HUES64 (cell line): ENCODE data around the gene CCDC93.

Experiments used
- H3K27ac ChIP-seq: 2 replicates; pipeline ENCODE4 v1.7.0; 2013; ENCODE audit warnings: low read depth, low read length, inconsistent platforms
- H3K27me3 ChIP-seq: 2 replicates; pipeline ENCODE4 v1.6.1; 2013; ENCODE audit warnings: mild to moderate bottlenecking, low read length; ENCODE audit not compliant: insufficient read depth
- H3K36me3 ChIP-seq: 2 replicates; pipeline ENCODE4 v1.6.1; 2013; ENCODE audit warnings: mild to moderate bottlenecking, low read length; ENCODE audit not compliant: insufficient read depth
- H3K4me1 ChIP-seq: 2 replicates; pipeline ENCODE4 v1.6.1; 2013; ENCODE audit warnings: mild to moderate bottlenecking, low read length, moderate library complexity; ENCODE audit not compliant: insufficient read depth
- H3K4me3 ChIP-seq: 2 replicates; pipeline ENCODE4 v1.5.1; 2013; ENCODE audit warnings: mild to moderate bottlenecking, low read length, moderate library complexity
- H3K9ac ChIP-seq: 2 replicates; pipeline ENCODE4 v1.6.1; 2013; ENCODE audit warnings: mild to moderate bottlenecking, low read depth, low read length
- H3K9me3 ChIP-seq: 2 replicates; pipeline ENCODE4 v1.6.1; 2013; ENCODE audit warnings: low read depth, low read length; ENCODE audit not compliant: insufficient read depth
- WGBS: fragments of 150-250, 120-280 bp; methylation state at CpG from one replicate; pipeline ENCODE4 v1.1.7; 2013; ENCODE audit warnings: missing lambda C conversion rate; 5-methylcytosine and 5-hydroxymethylcytosine counted together

CCDC93 gene

DNA sequence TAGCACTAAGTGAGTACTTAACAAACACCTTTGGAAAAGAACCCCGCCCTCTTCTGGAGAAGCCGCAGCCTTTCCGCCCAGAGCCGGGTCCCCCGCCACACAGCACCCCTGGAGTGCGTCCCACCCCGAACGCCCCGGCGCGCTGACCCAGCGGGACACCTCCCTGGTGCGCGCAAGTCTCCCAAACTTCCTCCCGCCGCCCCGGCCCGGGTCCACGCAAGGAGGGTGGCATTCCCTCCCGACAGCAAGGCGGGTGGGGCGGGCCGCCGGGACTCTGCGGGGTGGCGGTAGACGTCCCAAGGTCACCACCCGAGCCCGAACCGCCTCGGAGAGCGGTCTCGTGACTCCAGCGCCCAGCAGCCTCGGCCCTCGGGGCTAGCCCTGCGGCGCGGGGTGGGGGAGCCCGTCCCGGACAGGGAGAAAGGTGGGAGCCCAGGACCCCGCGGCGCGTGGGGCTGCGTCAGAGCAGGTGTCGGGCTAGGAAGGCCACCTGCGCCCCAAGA is 598 bp downstream of the CCDC93 start:
- peaks cover 12% of the 10 kb centered on the region; the same call in 1 of the 2 replicates for H3K4me1 ChIP-seq
- H3K36me3 ChIP-seq = peaks cover 3% of the 10 kb centered on the region
- WGBS = under 1% methylated on average over 48 of the region's 48 CpGs
- H3K9ac ChIP-seq = peak overlapping the region; percentile 74
- H3K4me3 ChIP-seq = peak overlapping the region; percentile 97
- H3K27me3 ChIP-seq = peaks cover 34% of the 10 kb centered on the region
- H3K9me3 ChIP-seq = no peaks in the 10 kb centered on the region
- peak overlapping the region; percentile 79; the same call in 1 of the 2 replicates for H3K27ac ChIP-seq

DNA sequence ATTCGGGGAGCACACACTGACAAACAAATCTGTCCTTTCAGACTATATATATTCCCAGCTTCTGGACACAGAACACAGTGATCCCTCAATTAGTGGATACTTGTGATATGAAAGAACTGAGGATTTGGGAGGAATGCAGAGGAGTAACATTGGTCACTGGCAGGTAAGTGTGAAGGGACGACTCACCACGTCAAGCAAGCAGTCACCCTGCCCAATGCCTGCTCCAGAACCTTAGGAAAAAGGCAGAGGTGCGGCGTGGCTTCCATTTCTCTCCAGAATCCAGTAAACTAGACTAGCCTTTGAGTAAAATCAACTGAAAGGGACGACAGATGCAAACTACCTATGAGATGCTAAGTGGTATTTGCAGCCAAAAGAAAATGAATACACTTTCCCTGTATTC is 1.1 kb downstream of the CCDC93 start:
- H3K27ac ChIP-seq = no peak overlapping the region
- H3K4me3 ChIP-seq = peak overlapping the region; percentile 97
- WGBS = 26% methylated on average over 6 of the region's 6 CpGs
- H3K4me1 ChIP-seq = peaks cover 12% of the 10 kb centered on the region; the same call in 1 of the 2 replicates
- H3K9ac ChIP-seq = no peak overlapping the region
- no peaks in the 10 kb centered on the region for H3K9me3 ChIP-seq
- peaks cover 8% of the 10 kb centered on the region for H3K36me3 ChIP-seq
- peaks cover 34% of the 10 kb centered on the region for H3K27me3 ChIP-seq

DNA sequence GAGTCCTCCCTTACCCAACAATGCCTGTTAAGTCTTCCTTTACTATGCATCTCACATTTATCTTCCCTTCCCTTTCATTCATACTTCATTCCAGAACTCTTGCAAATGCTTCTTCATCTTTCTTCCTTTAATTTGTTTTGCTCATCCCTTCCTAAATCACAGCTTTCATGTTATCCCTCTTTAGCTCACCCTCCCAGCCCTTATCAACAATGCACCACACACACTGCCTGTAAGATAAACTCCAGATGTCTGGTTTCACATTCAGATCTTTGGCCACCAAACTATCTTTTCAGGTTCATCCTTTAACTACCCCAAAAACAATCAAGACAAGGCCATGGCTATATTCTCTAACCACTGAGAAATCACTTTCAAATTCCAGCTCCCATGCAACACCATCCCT is 3.4 kb downstream of the CCDC93 start:
- H3K9ac ChIP-seq = no peak overlapping the region

DNA sequence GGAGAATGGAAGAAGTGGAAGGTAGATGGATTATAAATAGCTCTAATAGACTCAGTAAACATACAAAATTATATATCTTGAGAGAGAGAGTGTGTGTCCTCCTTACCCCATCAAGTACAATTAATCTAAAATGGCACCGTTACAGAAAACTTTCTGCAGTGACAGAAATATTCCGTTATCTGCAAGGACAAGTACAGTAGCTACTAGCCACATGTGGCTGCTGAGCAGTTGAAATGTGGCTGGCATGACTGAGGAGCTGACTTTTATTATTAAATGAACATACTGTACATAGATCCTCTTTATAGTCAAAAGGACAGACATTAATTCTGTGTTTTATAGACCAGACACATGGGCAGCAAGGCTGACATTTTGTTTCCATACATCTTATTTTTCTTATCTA is 7.0 kb downstream of the CCDC93 start:
- no peaks in the 10 kb centered on the region for H3K27me3 ChIP-seq
- WGBS = 97% methylated on average over 2 of the region's 2 CpGs
- no peak overlapping the region for H3K4me3 ChIP-seq
- H3K4me1 ChIP-seq = peaks cover 2% of the 10 kb centered on the region; the same call in 1 of the 2 replicates
- H3K27ac ChIP-seq = no peak overlapping the region
- peaks cover 52% of the 10 kb centered on the region for H3K36me3 ChIP-seq
- H3K9ac ChIP-seq = no peak overlapping the region
- H3K9me3 ChIP-seq = no peaks in the 10 kb centered on the region

More for the DNA sequence above, 3.4 kb downstream of the CCDC93 start:
- Histone ChIP-seq H3K27ac (no peak overlapping the region), H3K4me1 (peaks cover 12% of the 10 kb centered on the region; the same call in 1 of the 2 replicates), H3K9me3 (no peaks in the 10 kb centered on the region), H3K36me3 (peaks cover 27% of the 10 kb centered on the region), H3K27me3 (peaks cover 18% of the 10 kb centered on the region), H3K4me3 (no peak overlapping the region)

DNA sequence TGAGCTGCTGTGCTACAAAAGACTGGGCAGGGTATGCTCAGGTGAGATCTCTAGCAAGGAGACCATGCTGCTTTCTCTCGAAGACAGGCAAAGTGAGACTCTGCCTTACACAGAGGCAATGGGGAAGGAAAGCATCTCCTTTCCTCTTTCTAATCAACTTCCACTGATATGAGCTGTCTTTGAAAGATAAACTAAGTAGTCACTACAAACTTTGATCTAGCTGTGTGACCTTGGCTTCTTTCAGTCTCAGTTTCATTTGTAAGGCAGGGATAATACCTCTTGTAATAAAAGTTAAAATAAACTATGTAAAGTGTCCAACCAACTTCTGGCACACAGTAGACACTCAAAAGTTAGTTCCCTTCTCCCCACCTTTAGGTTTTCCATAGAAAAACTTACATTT is 7.5 kb downstream of the CCDC93 start:
- Histone ChIP-seq H3K27ac (no peak overlapping the region), H3K27me3 (no peaks in the 10 kb centered on the region), H3K9ac (no peak overlapping the region), H3K4me3 (no peak overlapping the region), H3K9me3 (no peaks in the 10 kb centered on the region), H3K36me3 (peaks cover 54% of the 10 kb centered on the region), H3K4me1 (peaks cover 2% of the 10 kb centered on the region; the same call in 1 of the 2 replicates)
- 100% methylated on average over 1 of the region's 1 CpG for WGBS

DNA sequence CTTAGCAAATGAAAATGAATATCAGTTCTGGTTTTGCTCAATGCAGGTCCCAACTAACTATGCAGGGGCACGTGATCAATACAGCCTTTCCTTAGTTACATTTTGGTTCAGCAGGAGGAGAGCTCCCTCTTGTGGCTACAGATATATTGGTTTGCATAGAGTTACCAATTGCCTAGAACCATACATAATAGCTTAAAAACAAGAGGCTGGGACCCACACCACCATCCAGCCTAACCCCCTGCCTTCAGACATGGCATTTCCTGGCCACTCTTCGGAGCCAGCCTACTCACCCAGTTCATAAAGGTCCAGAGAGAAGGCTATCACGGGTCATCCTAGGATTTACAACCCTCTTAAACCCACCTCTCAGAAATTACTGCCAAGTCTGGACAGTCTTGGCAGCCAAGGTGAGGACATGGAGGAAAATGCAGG is 10.5 kb downstream of the CCDC93 start:
- WGBS = 13% methylated on average over 3 of the region's 3 CpGs
- Histone ChIP-seq H3K4me1 (peaks cover 2% of the 10 kb centered on the region; the same call in 1 of the 2 replicates), H3K4me3 (no peak overlapping the region), H3K27me3 (no peaks in the 10 kb centered on the region), H3K36me3 (peaks cover 76% of the 10 kb centered on the region), H3K9ac (no peak overlapping the region), H3K27ac (no peak overlapping the region), H3K9me3 (no peaks in the 10 kb centered on the region)

DNA sequence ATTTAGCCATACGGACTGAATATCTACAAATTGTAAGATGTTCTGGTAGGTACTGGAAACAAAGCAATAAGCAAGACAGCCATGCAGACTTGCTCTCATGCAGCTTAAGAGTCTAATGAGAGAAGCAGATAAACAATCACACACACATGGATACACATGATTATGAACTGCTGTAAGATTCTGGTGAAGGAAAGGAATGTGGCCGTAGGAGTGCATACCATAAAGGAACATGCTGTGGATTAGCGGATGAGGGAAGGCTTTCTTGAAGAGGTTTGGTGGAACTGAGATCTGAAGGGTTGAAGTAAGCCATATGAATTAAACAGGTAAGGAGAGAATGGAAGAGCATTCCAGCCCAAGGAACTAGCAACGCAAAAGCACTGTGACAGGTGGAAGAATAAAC is 13.8 kb downstream of the CCDC93 start:
- H3K4me1 ChIP-seq = peaks cover 2% of the 10 kb centered on the region; the same call in 1 of the 2 replicates
- H3K36me3 ChIP-seq = peaks cover 77% of the 10 kb centered on the region
- WGBS = 95% methylated on average over 4 of the region's 4 CpGs

DNA sequence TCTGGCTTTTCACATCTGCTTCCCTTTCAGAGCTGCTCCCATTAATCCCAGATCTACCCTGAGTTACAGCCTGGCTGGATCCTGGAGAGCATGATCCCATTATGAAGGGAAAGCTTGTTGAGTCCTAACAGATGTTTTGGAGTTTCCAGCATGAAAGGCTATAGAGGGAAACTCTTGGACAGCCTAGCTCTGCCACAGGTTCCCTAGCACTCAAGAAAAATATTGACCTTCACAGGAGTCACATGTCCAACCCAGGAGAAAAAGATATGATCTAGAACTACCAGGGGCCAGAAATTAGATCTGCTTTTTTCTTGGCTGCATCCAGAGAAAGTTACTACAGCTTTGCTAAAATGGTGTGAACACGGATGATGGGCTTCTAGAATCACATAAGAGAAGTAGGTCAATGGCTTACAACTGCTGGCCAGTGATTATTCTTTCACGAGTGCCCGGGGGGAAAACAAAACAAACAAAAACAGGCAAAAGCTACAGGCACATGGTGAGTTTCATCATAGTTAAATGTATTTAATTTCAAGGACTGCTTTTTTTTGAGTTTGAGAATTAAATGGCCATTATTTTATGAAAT is 15.9 kb downstream of the CCDC93 start:
- peaks cover 86% of the 10 kb centered on the region for H3K36me3 ChIP-seq
- 94% methylated on average over 3 of the region's 3 CpGs for WGBS
- H3K4me1 ChIP-seq = no peaks in the 10 kb centered on the region
- H3K27me3 ChIP-seq = no peaks in the 10 kb centered on the region
- H3K9ac ChIP-seq = no peak overlapping the region
- H3K4me3 ChIP-seq = no peak overlapping the region
- no peak overlapping the region for H3K27ac ChIP-seq
- H3K9me3 ChIP-seq = no peaks in the 10 kb centered on the region

More for the DNA sequence above, 13.8 kb downstream of the CCDC93 start:
- no peak overlapping the region for H3K4me3 ChIP-seq
- H3K27me3 ChIP-seq = no peaks in the 10 kb centered on the region
- no peak overlapping the region for H3K27ac ChIP-seq
- no peaks in the 10 kb centered on the region for H3K9me3 ChIP-seq
- H3K9ac ChIP-seq = no peak overlapping the region

DNA sequence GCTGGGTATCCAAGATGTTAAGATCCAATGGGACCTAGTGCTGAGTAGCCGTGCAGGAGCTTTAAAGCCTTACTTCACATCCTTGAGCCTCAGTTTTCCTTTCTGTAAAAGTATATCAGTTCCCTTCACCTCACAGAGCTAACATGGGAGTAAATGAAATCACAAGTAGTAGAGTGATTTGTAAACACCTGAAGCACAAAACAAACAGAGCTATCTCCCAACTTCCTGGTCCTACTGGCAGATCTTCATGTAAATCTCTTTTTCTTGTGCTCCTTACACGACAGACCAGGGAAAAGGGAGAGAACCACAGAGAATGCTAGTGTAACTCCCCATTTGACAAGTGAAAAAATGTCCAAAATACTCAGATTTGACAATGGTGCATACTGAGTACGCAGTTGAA is 17.3 kb downstream of the CCDC93 start:
- Histone ChIP-seq H3K9ac (no peak overlapping the region), H3K27me3 (no peaks in the 10 kb centered on the region), H3K36me3 (peaks cover 80% of the 10 kb centered on the region), H3K27ac (no peak overlapping the region), H3K4me3 (no peak overlapping the region), H3K9me3 (no peaks in the 10 kb centered on the region), H3K4me1 (no peaks in the 10 kb centered on the region)
- 92% methylated on average over 3 of the region's 3 CpGs for WGBS

DNA sequence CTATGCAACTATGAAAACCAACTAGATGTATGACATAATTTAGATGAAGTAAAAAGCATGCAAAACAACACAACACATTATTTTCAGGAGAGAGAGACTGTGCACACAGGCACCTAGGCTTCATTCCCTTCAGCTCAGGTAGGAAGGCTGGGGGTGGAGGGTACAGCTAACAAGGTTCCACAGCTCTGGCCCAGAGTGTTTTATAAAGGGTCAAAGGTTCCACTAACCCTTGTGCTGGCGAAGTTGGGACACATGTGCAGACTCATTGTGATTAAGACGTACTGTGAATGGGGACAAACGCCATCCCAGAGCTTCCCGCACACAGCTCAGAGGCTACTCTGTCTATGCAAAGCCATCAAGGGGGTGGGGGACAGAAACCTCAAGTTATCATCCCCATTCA is 19.1 kb downstream of the CCDC93 start:
- Histone ChIP-seq H3K4me3 (no peak overlapping the region), H3K36me3 (peaks cover 73% of the 10 kb centered on the region), H3K9ac (no peak overlapping the region), H3K27ac (no peak overlapping the region), H3K4me1 (no peaks in the 10 kb centered on the region), H3K9me3 (no peaks in the 10 kb centered on the region), H3K27me3 (no peaks in the 10 kb centered on the region)
- 80% methylated on average over 4 of the region's 4 CpGs for WGBS

DNA sequence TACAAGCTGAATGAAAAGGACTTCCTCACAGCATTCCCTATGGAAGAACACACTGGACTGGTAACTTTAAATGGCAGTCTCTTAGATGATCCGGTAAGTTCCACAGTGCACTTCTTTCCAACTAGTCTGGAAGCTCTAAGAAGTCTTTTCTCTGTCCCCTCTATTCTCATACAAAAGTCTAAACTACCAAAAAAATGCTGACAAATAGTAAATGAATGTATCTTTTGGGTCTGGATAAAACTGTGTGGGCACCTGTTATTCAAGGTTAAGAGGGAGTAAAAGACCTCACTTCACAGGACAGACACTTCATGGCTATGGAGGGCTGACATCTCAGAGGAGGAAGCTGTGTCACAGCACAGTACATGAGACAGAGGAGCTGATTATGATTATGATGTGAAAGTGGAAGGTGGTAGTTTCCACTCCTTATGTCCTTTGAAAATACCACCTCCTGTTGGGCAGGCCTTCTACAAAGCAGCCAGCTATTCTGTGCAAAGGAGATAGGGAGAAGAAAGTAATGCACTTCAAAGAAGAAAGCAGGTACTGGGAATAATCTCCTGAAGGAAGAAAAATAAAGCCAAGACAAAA is 23.9 kb downstream of the CCDC93 start:
- Histone ChIP-seq H3K27ac (no peak overlapping the region), H3K9ac (no peak overlapping the region), H3K36me3 (peaks cover 34% of the 10 kb centered on the region), H3K4me3 (no peak overlapping the region), H3K9me3 (no peaks in the 10 kb centered on the region), H3K27me3 (no peaks in the 10 kb centered on the region), H3K4me1 (no peaks in the 10 kb centered on the region; the same call in 1 of the 2 replicates)
- 97% methylated on average over 1 of the region's 1 CpG for WGBS
